GM19395 (cell line): Measurements from ENCODE around the gene CHST13.

Experiments
- ATAC-seq: cut with Tn5 transposase; IDR thresholded peaks from one replicate; pipeline ENCODE4 v1.9.1; 2021; ENCODE audit warnings: mild to moderate bottlenecking, moderate library complexity; ENCODE audit not compliant: unreplicated experiment

CHST13 gene

DNA sequence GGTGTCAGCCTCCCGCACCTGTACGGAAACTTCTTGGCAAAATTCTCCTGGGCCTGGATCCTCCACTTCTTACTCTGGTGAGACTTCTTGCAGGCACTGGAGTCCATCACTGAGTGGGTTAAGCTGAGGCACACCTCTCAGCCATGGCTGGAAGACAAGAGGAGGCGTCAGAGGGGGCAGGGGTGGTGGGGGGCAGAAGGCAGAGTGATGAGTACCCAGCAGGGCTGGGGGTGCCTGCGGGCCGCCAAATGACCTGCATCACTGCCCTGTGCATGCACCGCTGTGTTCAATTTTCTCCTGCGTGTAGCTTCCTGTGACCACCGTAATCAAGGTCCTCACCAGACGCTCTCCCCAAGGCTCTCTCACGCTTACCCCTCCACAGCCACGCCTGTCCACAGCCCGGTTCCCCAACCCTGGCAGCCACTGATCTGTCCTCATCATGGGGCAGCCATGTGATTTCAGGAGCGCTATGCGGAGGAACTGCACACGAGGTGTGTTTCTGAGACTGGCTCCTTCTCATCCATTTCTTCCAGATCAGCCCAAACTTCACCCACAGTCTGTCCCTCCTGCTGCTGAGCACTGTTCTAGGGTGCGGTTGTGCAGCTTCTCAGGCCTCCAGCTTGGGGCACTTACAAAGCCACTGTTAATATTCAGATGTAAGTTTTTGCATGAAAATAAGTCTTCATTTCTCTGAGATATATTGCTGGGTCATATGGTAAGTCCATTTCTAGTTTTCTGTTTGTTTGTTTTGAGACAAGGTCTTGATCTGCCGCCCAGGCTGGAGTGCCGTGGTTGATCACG lies 29.5 kb downstream of the CHST13 start:
- no peak for ATAC-seq

DNA sequence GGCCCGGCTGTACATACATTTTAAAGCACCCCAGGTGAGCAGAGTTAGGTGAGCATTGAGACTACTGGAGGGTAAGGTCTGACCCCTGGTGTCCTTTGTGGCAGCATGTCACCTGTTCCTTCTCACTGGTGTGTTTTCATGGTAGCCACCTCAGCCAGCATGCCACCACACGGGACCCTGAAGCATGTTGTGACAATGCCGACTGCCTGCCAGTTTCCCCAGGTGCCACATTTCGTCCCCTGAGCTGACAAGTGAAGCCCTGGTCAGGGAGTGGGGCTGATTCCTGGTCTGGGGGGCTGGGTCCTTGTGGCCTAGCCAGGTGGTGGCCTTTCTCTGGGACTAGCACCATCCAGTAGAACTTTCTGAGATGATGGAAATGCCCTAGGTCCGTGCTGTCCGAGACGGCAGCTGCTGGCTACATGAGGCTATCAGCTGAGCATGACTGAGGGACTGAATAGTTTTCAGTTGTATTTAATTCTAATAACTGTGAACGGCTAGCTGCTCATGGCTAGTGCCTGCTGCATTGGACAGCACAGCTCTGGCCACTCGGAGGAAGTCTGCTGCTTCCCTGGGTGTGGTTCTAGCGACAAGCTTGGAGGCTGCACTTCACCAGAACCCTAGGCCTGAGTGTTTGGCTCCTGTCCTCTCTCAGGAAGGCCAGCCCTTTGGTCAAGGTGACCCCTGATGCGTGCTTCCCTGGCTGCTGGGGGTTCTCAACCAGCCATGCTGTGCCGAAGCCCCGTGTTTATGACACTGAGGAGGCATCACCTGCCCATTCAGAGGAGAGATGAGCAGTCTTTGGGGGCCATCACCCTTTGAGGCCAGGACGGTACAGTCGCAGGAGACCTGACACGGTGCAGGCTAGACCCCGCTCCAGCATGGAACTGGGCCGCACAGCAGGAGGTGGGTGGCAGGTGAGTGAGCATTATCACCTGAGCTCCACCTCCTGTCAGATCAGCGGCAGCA lies 30.9 kb downstream of the CHST13 start:
- ATAC-seq: no peak

DNA sequence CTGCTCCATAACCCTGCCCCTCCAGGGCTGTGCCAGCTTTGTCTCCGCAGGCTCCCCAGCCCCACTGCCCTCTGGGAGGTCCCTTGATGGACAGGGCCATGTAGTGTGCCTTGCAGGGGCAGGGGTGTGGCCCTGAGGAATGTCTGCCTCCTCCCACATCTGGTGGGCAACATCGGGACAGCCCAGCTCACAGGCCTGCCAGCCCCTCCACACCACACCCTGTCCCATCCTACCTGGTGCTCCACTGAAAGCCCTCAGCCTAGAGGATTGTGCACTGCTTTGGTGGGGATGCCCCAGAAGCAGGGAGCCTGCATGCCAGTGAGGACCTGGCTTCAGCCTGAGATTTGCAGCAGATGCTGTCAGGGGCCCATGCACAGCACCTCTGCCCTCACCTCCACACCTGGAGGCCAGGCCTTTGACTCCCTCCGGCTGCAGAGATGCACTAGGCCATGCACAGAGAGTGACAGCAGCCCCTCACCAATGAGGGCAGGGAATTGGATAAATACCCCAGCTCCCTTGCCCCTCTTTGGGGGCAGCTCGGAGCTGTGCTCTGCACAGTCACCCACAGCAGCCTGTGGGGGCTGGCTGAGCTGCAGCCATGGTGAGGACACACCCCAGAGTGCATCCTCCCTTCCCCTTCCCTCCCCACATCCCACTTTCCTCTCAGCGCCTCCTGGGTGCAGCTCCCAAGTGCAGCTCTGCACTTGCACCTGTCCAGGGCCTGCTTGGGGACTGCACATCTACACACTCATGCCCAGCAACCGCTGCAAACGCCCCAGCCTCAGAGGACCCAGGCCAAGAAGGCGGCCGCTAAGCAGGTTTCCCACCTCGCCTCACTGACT lies 32.1 kb downstream of the CHST13 start:
- ATAC-seq: no peak

DNA sequence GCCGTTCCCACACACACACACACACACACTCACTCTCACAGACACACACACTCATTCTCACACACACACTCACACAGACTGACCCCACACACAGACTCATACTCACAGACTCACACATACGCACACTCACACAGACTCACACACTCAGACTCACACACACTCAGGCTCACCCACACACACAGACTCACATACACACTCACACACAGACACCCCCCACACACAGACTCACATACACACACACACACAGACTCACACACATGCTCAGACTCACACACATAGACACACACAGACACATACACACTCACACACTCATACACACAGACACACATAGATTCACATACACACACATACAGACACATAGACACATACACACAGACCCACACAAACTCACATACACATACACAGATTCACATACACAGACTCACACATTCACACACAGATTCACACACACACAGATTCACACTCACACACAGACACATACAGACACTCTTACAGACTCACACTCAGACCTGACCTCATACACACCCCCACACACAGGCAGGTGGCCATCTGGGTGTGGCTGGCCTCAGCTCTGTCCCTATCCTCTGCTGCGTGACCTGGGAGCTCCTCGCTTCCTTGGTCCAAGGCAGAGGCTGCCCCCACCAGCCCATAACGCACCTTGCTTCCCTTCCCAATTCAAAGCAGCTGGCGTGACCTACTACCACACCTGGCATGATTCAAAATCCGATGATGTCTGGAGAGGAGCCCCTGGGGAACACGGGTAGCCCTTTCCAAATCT lies 32.9 kb downstream of the CHST13 start:
- ATAC-seq: no peak

DNA sequence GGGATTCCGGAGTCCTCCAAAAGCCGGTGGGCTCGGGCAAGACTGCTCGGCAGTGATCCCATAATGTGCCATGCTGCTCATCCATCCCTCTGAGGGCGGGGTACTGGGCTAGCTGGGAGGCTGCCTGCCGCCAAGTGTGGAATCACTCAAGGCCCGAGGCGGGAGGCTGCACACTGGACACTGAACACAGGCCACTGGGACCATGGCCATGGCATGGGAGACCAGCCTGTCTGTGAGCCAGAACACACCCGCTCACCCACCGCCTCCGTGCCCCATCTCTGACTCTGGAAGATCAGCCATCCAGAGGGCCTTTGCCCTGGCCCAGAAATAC lies 33.4 kb downstream of the CHST13 start:
- no peak for ATAC-seq

DNA sequence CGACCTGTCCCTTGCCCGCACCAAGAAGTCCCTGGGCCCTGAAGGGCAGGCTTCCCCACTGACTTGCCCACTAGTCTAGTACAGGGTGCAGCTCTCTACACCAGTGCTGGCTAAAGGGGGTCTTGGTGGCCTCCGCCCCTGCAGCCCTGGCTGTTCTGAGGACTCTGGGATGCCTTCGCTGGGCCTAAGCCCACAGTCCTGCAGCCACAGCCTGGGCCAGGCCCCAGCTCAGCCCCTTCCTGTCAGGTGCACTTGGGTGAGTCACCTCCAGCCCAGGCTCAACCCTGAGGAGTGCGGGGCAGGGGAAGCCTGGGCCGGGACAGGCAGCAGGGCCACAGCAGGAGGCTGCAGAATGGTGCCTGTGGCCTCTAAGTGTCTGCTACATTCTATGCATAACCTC lies 33.8 kb downstream of the CHST13 start:
- no peak for ATAC-seq

DNA sequence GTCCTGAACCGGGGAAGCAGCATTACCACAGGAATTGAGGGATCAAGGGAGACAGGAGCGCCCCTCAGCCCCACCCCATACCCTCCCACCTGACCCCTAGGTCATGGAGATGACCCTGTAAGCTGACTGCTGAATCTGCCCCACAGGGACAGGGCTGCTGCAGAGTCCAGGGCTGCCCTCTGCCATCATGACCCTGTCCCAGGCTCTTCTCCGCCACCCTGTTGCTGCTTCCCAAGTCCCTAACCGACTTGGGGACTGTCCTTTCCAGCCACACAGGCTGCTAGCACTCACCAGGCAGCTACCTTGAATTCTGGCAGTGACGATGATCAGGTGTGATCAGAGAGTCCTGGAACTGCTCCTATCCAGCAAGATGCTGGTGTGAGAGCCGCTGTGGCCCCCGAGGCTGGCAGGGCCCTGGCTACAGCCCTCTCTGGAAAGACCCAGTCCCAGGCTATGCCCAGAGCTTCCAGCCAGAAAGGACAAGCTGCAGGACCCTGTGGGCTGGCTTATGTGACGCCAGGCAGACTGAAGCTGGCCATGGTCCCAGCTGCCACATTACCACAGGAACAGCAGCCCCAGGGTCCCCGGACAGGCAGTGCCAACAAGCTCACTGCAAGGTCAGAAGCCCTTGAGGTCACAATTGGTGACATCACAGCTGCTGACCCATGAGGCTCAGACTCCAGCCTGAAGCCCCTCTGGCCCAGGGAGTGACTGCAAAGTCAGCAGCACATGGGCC lies 34.5 kb downstream of the CHST13 start, which contains the start of gene C3orf22:
Gene C3orf22, minus strand, starts transcription at position 597 of the 736 bp plus-strand sequence. CDS start 5,542 bp downstream, outside the sequence.
- no peak for ATAC-seq

DNA sequence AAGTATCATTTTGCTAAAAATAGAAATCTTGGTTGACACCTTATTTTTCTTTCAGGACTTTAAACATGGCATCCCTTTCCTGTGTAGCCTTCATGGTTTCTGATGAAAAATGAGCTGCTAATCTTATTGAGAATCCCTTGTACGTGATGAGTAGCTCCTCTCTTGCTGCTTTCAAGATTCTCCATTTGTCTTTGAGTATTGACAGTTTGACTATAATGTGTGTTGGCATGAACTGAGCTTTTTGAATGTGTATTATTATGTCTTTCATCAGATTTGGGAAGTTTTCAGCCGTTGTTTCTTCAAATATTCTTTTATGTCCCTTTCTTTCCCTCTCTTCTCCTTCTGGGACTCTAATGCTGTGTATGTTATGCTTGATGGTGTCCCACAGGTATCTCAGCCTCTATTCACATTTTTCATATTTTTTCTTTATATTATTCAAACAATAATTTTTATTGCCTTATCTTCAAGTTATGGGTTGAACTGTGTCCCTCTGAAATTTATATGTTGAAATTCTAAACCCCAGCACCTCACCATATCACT lies 38.9 kb downstream of the CHST13 start:
- no peak for ATAC-seq

DNA sequence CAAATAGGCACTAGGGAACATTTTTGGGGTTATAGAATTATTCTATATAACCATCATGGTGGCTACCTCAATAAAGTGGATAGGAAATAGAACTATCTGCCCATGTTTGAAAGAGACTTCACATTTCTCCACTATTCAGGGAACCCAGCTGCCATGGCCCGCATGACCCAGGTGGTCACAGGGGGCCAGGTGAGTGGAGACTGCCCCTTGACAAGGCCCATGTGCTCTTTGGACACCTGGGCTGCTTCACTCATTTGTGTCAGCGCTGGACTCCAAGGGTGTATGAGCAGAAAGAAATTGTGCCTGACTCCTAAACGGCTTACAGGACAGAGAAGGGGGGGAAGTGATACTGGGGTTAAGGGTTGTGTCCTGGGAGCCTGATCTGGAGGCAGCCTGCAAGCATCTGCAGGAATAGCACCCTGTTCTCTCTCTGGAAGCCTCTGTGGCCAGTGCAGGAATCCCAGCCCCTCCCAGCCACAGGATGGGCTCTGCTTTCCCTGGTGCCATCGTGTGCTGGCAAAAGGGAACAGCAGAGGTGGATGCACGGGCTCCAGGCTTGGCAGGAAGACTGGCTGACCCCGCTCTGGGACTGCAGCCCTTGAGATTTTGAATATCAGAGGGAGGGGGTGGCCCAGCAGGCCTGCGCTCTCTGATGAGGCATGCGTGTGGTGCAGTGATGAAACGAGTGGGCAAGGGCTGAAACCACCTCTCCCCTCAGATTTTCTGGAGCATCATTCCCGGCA lies 43.9 kb downstream of the CHST13 start:
- no peak for ATAC-seq

DNA sequence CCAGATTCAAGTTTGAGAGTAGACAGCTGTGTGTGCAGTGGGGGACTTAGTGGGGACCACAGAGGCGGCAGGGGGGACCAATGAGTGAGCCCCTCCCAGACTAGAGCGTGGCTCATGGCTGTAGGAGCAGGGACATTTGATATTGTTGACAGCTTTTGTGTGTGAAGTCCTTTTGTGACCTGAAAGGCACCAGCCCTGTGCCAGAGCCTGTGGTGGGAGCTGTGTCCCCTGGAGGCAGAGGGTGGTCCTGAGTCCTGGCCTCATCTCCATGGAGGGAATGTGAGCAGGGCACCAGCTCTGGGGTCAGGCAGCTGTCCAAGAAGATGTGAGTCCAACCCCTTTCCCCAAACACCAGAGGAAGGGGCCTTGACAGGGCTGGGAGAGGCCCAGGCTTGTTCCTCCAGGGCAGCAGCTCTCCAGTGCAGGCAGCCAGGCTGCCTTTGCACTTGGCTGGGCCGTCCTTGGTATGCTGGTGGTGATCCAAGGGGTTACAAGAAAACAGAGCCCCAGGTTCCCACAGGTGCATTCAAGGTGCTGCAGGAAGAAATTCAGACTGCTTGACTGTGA lies 44.9 kb downstream of the CHST13 start:
- ATAC-seq: no peak

DNA sequence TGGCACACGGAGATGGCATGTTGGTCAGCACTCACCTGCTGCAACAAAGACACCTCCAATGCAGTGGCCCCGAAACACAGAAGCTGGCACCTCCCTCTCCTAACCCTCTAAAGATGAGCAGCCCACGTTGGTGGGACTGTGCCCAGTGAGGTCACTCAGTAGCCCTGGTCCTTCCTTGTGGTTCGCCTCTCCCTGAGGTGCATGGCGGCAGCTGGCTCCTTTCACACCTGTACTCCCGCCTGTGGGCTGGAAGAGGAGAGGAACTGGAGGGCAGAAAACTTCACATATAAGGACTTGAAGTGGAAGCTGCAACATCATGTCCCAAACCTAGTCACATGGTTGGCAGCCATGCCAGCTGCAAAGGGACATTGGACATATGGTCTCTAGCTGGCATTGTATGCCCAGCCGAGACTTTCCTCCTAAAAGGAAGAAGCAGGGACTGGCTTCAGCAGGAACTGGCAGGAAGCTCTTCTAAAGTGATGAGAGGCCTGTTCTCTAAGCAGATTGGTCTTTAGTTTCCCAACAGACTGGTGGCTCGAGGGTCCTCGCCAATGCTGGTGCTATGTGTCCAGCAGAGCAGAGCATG lies 45.5 kb downstream of the CHST13 start:
- ATAC-seq: no peak

DNA sequence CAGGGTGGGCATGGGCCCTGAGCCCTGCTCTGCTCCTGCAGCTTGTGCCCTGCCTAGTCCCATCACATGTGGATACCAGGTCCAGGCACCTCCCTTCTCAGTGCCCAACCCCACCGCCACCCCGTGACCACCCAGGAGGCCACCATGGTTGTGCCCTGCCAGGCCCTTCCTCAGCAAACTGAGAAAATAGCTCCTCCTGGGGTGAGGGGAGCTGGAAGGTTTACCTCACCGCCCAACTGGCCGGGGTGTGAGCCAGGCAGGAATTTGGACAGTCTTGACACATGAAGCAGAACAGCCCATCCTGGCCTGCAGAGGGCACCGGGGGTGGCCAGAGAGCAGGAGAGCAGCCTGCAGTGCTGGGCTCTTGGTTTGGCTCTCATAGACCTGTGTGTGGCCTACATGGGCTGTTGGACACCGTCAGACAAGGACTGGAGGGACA lies 46.2 kb downstream of the CHST13 start:
- no peak for ATAC-seq

DNA sequence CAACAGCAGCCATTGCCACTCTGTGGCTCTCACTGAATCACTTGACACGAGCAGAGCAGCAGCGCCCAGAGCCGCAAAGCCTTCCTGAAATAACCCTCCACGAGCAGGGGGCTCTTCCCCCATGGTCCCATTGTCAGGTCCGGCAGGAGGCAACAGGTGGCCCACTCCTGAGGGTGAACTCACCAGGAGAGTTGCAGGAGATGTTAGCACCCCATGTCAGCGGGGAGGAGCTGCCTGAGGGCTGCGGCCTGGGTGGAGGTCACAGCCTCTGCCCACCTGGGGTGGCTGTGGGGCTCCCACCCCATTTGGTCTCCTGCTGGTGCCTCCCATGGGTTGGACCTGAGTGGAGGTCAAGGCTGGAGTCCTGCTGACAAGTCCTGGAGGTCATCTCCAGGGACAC lies 47.1 kb downstream of the CHST13 start:
- ATAC-seq: no peak

DNA sequence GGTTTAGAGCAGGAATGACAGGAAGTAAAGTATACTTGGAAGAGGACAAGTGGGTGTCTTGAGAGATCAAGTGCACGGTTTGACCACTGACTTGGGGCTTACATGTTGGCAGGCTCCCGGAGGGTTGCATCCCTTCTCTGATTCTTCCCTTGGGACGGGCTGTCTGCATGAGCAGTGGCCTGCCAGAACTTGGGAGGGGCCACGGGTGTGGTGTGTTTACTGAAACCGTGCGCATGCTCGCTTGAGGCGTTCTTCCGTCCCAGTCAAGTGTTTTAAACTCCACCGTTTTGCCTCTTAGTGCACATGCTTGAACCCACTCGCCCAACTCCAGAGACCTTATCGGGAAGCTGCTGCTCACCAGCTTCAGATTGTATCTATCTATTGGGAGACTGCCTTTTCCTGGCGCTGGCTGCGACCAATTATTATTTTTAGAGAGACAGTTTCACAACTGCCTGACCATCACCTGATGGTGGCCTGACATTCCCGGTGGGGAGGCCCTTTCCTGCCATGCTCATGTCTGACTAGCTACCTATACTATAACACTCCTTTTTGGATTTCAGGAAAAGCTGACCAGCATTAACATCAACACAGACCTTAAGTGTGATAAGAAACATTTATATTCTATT lies 49.6 kb downstream of the CHST13 start:
- ATAC-seq: no peak

DNA sequence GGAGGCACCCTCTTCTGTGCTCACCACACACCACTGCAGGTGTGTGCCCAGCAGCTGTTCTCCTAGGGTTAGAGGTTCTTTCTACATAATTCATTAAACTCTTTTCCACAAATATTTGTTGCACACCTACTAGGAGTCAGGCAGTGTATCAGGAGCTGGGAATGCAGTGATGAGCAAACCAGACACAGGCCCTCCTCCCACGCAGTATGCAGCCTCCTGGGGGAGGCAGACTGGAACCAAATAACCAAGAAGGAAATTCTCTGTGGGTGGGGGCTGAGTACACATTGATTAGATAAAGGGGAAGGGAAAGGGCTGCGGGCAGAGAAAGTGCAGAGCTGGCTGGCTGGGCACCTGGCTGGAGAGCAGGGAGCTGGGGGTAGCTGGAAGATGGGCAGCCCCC lies 53.3 kb downstream of the CHST13 start:
- ATAC-seq: no peak

DNA sequence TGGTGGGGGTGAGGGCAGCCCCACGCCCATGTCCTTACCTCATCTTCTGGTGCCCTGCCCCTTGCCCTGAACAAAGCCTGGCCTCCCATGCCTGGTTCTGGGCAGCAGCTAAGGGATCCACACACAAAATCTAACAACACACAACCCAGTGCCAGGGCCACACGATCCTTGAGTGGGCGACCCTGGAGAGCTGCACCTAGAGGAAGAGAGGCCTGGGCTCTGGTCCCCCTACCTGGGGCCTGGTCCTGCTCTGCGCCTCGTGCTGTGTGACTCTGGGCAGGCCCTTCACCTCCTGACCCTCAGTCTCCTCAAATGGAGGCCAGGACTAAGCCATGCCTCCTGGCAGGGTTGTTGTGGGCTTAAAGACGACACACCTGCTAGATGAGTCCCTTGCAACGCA lies 54.7 kb downstream of the CHST13 start:
- no peak for ATAC-seq

DNA sequence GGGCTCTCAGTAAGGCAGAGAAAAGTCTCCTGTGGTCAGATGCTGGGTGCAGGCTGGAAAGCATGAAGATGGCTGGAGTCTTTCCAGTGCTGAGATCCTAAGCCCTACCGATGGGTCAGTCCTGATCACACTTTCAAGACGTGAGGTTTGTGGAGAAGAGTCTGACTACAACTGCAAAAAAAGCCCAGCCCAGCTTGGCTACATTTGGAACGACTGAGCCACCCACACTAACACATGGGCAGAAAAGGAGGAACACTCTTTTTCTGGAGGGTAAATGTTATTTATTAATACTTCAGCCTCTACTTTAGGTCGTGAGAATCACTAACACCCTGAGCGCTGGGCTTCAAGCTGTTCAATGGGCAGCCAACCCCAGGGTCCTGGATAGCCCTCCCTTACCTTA lies 56.8 kb downstream of the CHST13 start:
- ATAC-seq: no peak
